HepG2 (cell line): ENCODE results near the gene ANKRD29. TPM values are rescaled to one million over a fixed set of nuclear protein-coding genes. Genes with fewer than 3 reads are reported as not detected.
A peak's percentile ranks its signal among the peaks of the same experiment; 100 is the strongest.

Experiments used
- AKAP8 ChIP-seq: sonication (generic); formaldehyde crosslinking; IDR thresholded peaks from 2 replicates; pipeline ENCODE4 v1.5.1; 2020; ENCODE audit warnings: mild to moderate bottlenecking, missing genetic modification reagents
- ARHGAP35 ChIP-seq: sonication (generic); formaldehyde crosslinking; IDR thresholded peaks from 2 replicates; pipeline ENCODE4 v1.9.0; 2022; ENCODE audit warnings: mild to moderate bottlenecking, inconsistent platforms, moderate library complexity, missing genetic modification reagents, borderline replicate concordance
- DNMT3B ChIP-seq: conservative IDR thresholded peaks from 2 replicates; pipeline ENCODE4 v1.6.1; 2016; ENCODE audit warnings: missing biosample characterization, control low read depth
- HOXA3 ChIP-seq: sonication (generic); formaldehyde crosslinking; IDR thresholded peaks from 2 replicates; pipeline ENCODE4 v1.5.0; 2020; ENCODE audit warnings: missing genetic modification reagents
- KLF12 ChIP-seq: sonication (generic); formaldehyde crosslinking; IDR thresholded peaks from 2 replicates; pipeline ENCODE4 v1.4.0; 2020; ENCODE audit warnings: missing genetic modification reagents, borderline replicate concordance
- KLF15 ChIP-seq: sonication (generic); formaldehyde crosslinking; IDR thresholded peaks from 2 replicates; pipeline ENCODE4 v1.8.1; 2023; ENCODE audit warnings: borderline replicate concordance, mild to moderate bottlenecking, inconsistent platforms, missing genetic modification reagents, mixed read lengths
- POLR2AphosphoS5 ChIP-seq: IDR thresholded peaks from 2 replicates; pipeline ENCODE4 v1.6.1; 2012; ENCODE audit warnings: low read depth, low read length
- RAD21 ChIP-seq: fragments of 450-650 bp; formaldehyde crosslinking; IDR thresholded peaks from 2 replicates; pipeline ENCODE4 v1.5.0; 2020; ENCODE audit warnings: mild to moderate bottlenecking
- RFX1 ChIP-seq: fragments of 450-650 bp; IDR thresholded peaks from 2 replicates; pipeline ENCODE4 v1.6.1; 2017
- SMC3 ChIP-seq: IDR thresholded peaks from 2 replicates; pipeline ENCODE4 v1.6.1; 2011; ENCODE audit warnings: low read length, improper control_type of control experiment
- SSRP1 ChIP-seq: IDR thresholded peaks from 2 replicates; pipeline ENCODE4 v1.6.1; 2016; ENCODE audit warnings: control low read depth
- ZBTB3 ChIP-seq: sonication (generic); formaldehyde crosslinking; IDR thresholded peaks from 2 replicates; pipeline ENCODE4 v1.4.0; 2020; ENCODE audit warnings: low read depth, mild to moderate bottlenecking, moderate library complexity, missing genetic modification reagents, borderline replicate concordance
- ZNF563 ChIP-seq: sonication (generic); formaldehyde crosslinking; IDR thresholded peaks from 2 replicates; pipeline ENCODE4 v1.8.0; 2022; ENCODE audit warnings: mild to moderate bottlenecking, moderate library complexity, missing genetic modification reagents
- ZNF749 ChIP-seq: sonication (generic); formaldehyde crosslinking; IDR thresholded peaks from 2 replicates; pipeline ENCODE4 v1.8.0; 2022; ENCODE audit warnings: mild to moderate bottlenecking, missing genetic modification reagents, moderate library complexity, borderline replicate concordance
- polyA plus RNA-seq, 8 experiments: library from polyadenylated mRNA; depleted of rRNA in 3 of 8; stranded (reverse) in 7 of 8; unstranded in 1 of 8; fragments of >200 nt; fragmentation: Illumina TruSeq in 4 of 8; extraction: Trizol in 4 of 8; gene quantifications; 2 replicates each; pipeline versions ENCODE4 v1.2.1 to v1.2.3, GENCODE V29; 2011 to 2016; ENCODE audit warnings: low read depth in 4 of 8, missing spikeins in 1 of 8, mixed read lengths in 1 of 8; ENCODE audit not compliant: insufficient read depth in 1 of 8
- total RNA-seq, 5 experiments: library from RNA; depleted of rRNA; stranded (reverse); fragments of >200 nt; fragmentation: Illumina TruSeq; extraction: Trizol; gene quantifications; 2 replicates each; pipeline ENCODE4 v1.2.3, GENCODE V29; 2016; ENCODE audit warnings: low read depth in 1 of 5
- TF ChIP-seq, protein P1 (sequence below): sonication (generic); formaldehyde crosslinking; IDR thresholded peaks from 2 replicates; pipeline ENCODE4 v1.4.0; 2020; ENCODE audit warnings: missing genetic modification reagents
- TF ChIP-seq, protein P2 (sequence below): sonication (generic); formaldehyde crosslinking; IDR thresholded peaks from 2 replicates; pipeline ENCODE4 v1.5.0; 2020; ENCODE audit warnings: mild to moderate bottlenecking, missing genetic modification reagents
- TF ChIP-seq, protein P3 (sequence below): sonication (generic); formaldehyde crosslinking; IDR thresholded peaks from 2 replicates; pipeline ENCODE4 v1.4.0; 2020; ENCODE audit warnings: missing genetic modification reagents
- TF ChIP-seq, protein P4 (sequence below): sonication (generic); formaldehyde crosslinking; IDR thresholded peaks from 2 replicates; pipeline ENCODE4 v1.4.0; 2020; ENCODE audit warnings: mild to moderate bottlenecking, missing genetic modification reagents, borderline replicate concordance

ANKRD29 gene
- total and polyA plus RNA-seq, 2 of the 13 experiments (the other 11 are each of a cell fraction or from before 2014, with no cell fraction given) = not detected

GRCh38 chr18:23569299-23570063 lies 93.2 kb downstream of the ANKRD29 start (continued):
- TF ChIP-seq ZNF563 (CRISPR knock-in tag) (no peak), DNMT3B (CRISPR knock-in tag) (no peak), KLF12 (no peak), HOXA3 (no peak), RFX1 (no peak), ARHGAP35 (no peak), AKAP8 (CRISPR knock-in tag) (no peak), KLF15 (CRISPR knock-in tag) (no peak), SMC3 (peak; percentile 10; the same call in 1 of the 2 replicates), ZNF749 (no peak), RAD21 (CRISPR knock-in tag) (no peak), POLR2AphosphoS5 (no peak), SSRP1 (no peak), ZBTB3 (no peak)
- TF ChIP-seq, protein P1, sequence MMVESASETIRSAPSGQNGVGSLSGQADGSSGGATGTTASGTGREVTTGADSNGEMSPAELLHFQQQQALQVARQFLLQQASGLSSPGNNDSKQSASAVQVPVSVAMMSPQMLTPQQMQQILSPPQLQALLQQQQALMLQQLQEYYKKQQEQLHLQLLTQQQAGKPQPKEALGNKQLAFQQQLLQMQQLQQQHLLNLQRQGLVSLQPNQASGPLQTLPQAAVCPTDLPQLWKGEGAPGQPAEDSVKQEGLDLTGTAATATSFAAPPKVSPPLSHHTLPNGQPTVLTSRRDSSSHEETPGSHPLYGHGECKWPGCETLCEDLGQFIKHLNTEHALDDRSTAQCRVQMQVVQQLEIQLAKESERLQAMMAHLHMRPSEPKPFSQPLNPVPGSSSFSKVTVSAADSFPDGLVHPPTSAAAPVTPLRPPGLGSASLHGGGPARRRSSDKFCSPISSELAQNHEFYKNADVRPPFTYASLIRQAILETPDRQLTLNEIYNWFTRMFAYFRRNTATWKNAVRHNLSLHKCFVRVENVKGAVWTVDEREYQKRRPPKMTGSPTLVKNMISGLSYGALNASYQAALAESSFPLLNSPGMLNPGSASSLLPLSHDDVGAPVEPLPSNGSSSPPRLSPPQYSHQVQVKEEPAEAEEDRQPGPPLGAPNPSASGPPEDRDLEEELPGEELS (CRISPR knock-in tag) = peak; percentile 61
- TF ChIP-seq, protein P2, sequence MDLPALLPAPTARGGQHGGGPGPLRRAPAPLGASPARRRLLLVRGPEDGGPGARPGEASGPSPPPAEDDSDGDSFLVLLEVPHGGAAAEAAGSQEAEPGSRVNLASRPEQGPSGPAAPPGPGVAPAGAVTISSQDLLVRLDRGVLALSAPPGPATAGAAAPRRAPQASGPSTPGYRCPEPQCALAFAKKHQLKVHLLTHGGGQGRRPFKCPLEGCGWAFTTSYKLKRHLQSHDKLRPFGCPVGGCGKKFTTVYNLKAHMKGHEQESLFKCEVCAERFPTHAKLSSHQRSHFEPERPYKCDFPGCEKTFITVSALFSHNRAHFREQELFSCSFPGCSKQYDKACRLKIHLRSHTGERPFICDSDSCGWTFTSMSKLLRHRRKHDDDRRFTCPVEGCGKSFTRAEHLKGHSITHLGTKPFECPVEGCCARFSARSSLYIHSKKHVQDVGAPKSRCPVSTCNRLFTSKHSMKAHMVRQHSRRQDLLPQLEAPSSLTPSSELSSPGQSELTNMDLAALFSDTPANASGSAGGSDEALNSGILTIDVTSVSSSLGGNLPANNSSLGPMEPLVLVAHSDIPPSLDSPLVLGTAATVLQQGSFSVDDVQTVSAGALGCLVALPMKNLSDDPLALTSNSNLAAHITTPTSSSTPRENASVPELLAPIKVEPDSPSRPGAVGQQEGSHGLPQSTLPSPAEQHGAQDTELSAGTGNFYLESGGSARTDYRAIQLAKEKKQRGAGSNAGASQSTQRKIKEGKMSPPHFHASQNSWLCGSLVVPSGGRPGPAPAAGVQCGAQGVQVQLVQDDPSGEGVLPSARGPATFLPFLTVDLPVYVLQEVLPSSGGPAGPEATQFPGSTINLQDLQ = no peak
- TF ChIP-seq, protein P3, sequence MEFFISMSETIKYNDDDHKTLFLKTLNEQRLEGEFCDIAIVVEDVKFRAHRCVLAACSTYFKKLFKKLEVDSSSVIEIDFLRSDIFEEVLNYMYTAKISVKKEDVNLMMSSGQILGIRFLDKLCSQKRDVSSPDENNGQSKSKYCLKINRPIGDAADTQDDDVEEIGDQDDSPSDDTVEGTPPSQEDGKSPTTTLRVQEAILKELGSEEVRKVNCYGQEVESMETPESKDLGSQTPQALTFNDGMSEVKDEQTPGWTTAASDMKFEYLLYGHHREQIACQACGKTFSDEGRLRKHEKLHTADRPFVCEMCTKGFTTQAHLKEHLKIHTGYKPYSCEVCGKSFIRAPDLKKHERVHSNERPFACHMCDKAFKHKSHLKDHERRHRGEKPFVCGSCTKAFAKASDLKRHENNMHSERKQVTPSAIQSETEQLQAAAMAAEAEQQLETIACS (CRISPR knock-in tag) = no peak
- TF ChIP-seq, protein P4, sequence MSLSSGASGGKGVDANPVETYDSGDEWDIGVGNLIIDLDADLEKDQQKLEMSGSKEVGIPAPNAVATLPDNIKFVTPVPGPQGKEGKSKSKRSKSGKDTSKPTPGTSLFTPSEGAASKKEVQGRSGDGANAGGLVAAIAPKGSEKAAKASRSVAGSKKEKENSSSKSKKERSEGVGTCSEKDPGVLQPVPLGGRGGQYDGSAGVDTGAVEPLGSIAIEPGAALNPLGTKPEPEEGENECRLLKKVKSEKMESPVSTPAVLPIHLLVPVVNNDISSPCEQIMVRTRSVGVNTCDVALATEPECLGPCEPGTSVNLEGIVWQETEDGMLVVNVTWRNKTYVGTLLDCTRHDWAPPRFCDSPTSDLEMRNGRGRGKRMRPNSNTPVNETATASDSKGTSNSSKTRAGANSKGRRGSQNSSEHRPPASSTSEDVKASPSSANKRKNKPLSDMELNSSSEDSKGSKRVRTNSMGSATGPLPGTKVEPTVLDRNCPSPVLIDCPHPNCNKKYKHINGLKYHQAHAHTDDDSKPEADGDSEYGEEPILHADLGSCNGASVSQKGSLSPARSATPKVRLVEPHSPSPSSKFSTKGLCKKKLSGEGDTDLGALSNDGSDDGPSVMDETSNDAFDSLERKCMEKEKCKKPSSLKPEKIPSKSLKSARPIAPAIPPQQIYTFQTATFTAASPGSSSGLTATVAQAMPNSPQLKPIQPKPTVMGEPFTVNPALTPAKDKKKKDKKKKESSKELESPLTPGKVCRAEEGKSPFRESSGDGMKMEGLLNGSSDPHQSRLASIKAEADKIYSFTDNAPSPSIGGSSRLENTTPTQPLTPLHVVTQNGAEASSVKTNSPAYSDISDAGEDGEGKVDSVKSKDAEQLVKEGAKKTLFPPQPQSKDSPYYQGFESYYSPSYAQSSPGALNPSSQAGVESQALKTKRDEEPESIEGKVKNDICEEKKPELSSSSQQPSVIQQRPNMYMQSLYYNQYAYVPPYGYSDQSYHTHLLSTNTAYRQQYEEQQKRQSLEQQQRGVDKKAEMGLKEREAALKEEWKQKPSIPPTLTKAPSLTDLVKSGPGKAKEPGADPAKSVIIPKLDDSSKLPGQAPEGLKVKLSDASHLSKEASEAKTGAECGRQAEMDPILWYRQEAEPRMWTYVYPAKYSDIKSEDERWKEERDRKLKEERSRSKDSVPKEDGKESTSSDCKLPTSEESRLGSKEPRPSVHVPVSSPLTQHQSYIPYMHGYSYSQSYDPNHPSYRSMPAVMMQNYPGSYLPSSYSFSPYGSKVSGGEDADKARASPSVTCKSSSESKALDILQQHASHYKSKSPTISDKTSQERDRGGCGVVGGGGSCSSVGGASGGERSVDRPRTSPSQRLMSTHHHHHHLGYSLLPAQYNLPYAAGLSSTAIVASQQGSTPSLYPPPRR (CRISPR knock-in tag) = no peak
